GM12875 (cell line): Measurements from ENCODE around the gene ABCA13.

Experiments used
- H3K4me3 ChIP-seq: one replicate; pipeline ENCODE4 v1.5.1; 2011; ENCODE audit warnings: low read depth, low read length, control low read depth
- CTCF ChIP-seq: IDR thresholded peaks from 2 replicates; pipeline ENCODE4 v1.5.1; 2011; ENCODE audit warnings: low read depth, mild to moderate bottlenecking, control low read depth, inconsistent platforms, low read length, moderate library complexity, borderline replicate concordance; ENCODE audit not compliant: insufficient read depth

The ABCA13 gene

GRCh38 chr7:48154792-48155413 lies 16.4 kb upstream of the ABCA13 start:
- no peak overlapping the region for H3K4me3 ChIP-seq
- peak; percentile 62 for TF ChIP-seq CTCF

GRCh38 chr7:48158404-48158803 lies 12.9 kb upstream of the ABCA13 start:
- no peak for TF ChIP-seq CTCF
- no peak overlapping the region for H3K4me3 ChIP-seq

- no peak for TF ChIP-seq CTCF
- H3K4me3 ChIP-seq, result no peak overlapping the region
These were observed 9.7 kb upstream of the ABCA13 start for GRCh38 chr7:48161407-48162125.

GRCh38 chr7:48165157-48165556 lies 6.1 kb upstream of the ABCA13 start:
- H3K4me3 ChIP-seq, result no peak overlapping the region
- TF ChIP-seq CTCF, result no peak

GRCh38 chr7:48168159-48168558 lies 3.1 kb upstream of the ABCA13 start:
- no peak overlapping the region for H3K4me3 ChIP-seq
- no peak for TF ChIP-seq CTCF

- no peak overlapping the region for H3K4me3 ChIP-seq
- TF ChIP-seq CTCF, result no peak
These were observed 752 bp upstream of the ABCA13 start for GRCh38 chr7:48170506-48170905.

GRCh38 chr7:48173313-48173712 lies 2.1 kb downstream of the ABCA13 start:
- H3K4me3 ChIP-seq, result no peak overlapping the region
- no peak for TF ChIP-seq CTCF
